Activated naive CD8-positive, alpha-beta T cell (primary cell): ENCODE data around the gene EEIG1.

Source experiments
- H3K27ac Mint-ChIP-seq: one replicate; pipeline ENCODE4 v1.8.0; 2021; ENCODE audit warnings: mixed read lengths
- H3K27me3 Mint-ChIP-seq: one replicate; pipeline ENCODE4 v1.8.0; 2021; ENCODE audit warnings: mixed read lengths
- H3K36me3 Mint-ChIP-seq: one replicate; pipeline ENCODE4 v1.8.0; 2021; ENCODE audit warnings: mixed read lengths
- H3K4me1 Mint-ChIP-seq: one replicate; pipeline ENCODE4 v1.8.0; 2021; ENCODE audit warnings: low read depth, mixed read lengths
- H3K4me3 Mint-ChIP-seq: one replicate; pipeline ENCODE4 v1.8.0; 2021; ENCODE audit warnings: mild to moderate bottlenecking, mixed read lengths
- H3K9me3 Mint-ChIP-seq: one replicate; pipeline ENCODE4 v1.8.0; 2021; ENCODE audit warnings: low read depth, mixed read lengths

Gene EEIG1

DNA sequence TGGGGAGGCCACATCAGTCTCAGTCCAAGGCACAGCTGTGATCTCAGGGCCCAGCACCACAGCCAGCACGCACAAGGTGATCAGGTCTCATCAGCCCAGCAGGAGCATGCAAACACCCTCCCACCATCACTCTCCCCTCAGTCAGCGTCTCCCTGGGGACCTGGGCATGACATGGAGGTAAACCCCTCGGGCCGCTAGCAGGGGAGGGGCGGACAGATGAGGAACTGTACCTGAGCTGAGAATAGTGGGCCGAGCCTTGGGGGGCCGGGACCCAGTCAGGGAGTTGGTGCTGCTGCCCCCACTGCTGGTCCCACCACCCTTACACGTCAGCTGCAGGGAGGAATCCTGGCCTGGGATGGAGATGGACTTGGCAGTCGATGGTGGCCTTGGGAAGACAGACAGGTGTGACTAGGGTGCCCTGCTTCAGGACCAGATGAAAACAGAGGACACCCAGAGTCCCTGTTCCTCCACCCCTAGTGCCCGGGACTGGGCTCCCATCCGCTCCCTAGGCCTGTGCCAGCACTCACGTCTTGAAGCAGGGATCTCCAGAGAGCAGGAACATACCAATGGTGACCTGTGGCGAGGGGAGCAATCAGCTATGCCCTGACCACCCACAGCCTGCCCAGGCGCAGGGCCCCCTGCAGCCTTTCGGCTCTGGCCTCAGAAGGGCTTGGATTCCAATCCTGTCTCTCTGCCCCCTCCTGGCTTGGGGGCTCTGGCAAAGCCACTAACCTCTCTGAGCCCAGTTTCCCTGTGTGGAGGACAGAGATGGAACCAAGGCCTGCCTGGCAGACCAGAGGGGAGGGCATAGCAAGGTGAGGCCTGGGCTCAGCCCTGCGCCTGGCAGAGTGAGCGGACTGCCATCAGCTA is 32.7 kb downstream of the EEIG1 start:
- peaks cover 1% of the 10 kb centered on the region for H3K36me3 Mint-ChIP-seq
- no peak overlapping the region for H3K4me3 Mint-ChIP-seq
- H3K9me3 Mint-ChIP-seq: no peaks in the 10 kb centered on the region
- peaks cover 71% of the 10 kb centered on the region for H3K4me1 Mint-ChIP-seq
- no peaks in the 10 kb centered on the region for H3K27me3 Mint-ChIP-seq
- peak overlapping the region; percentile 88 for H3K27ac Mint-ChIP-seq

DNA sequence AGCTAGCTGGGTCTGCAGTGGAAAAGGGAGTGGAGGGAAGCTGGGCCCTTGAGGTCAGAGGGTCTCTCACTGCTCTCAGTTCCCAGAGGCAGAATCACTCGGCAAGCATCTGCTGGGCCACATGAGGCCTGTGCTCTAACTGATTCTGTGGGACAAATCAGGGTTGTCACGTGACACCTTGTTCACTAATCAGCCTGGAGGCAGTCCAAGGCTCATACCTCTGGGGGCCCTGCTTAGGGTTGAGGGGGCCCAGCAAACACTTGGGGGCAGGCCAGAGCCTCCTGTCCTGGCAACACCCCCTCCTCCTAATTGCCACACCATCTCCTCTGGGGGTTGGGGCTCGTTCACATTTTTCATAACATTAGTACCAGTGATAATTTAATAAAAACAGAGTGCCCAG is 34.1 kb downstream of the EEIG1 start:
- Mint-ChIP-seq H3K4me1 (peaks cover 62% of the 10 kb centered on the region), H3K36me3 (no peaks in the 10 kb centered on the region), H3K4me3 (no peak overlapping the region), H3K9me3 (no peaks in the 10 kb centered on the region), H3K27me3 (no peaks in the 10 kb centered on the region), H3K27ac (peak overlapping the region; percentile 88)

- H3K36me3 Mint-ChIP-seq: no peaks in the 10 kb centered on the region
- H3K4me3 Mint-ChIP-seq: no peak overlapping the region
- no peaks in the 10 kb centered on the region for H3K27me3 Mint-ChIP-seq
- peaks cover 58% of the 10 kb centered on the region for H3K4me1 Mint-ChIP-seq
- H3K27ac Mint-ChIP-seq: peak overlapping the region; percentile 54
- H3K9me3 Mint-ChIP-seq: no peaks in the 10 kb centered on the region
Measured at GRCh38 chr9:127945942-127946341, 34.8 kb downstream of the EEIG1 start.

DNA sequence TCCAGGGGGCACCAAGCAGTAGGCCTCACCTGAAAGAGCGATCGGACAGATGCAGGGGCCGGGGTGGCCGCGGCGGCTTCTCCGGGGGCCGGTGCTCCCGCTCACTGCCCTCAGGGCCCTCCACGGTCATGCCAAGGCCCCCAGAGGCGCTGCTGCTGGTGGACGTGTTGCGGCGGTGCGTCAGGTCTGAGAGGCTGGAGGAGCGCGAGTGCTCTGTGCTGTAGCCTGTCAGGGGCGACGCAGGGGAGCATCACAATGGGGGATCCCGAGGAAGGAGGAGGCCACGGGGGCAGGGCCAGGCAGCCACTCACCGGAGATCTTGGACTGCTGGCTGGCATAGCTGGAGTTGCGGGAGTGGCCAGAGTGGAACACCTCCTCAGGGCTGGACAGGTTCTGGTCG is 35.5 kb downstream of the EEIG1 start:
- Mint-ChIP-seq H3K9me3 (no peaks in the 10 kb centered on the region), H3K27ac (peak overlapping the region; percentile 78), H3K4me3 (no peak overlapping the region), H3K27me3 (no peaks in the 10 kb centered on the region), H3K36me3 (no peaks in the 10 kb centered on the region), H3K4me1 (peaks cover 55% of the 10 kb centered on the region)

GRCh38 chr9:127944586-127945218 is 36.1 kb downstream of the EEIG1 start:
- peak overlapping the region; percentile 78 for H3K27ac Mint-ChIP-seq
- peaks cover 49% of the 10 kb centered on the region for H3K4me1 Mint-ChIP-seq
- H3K9me3 Mint-ChIP-seq: no peaks in the 10 kb centered on the region
- H3K36me3 Mint-ChIP-seq: no peaks in the 10 kb centered on the region
- H3K4me3 Mint-ChIP-seq: peak overlapping the region; percentile 7
- H3K27me3 Mint-ChIP-seq: no peaks in the 10 kb centered on the region

DNA sequence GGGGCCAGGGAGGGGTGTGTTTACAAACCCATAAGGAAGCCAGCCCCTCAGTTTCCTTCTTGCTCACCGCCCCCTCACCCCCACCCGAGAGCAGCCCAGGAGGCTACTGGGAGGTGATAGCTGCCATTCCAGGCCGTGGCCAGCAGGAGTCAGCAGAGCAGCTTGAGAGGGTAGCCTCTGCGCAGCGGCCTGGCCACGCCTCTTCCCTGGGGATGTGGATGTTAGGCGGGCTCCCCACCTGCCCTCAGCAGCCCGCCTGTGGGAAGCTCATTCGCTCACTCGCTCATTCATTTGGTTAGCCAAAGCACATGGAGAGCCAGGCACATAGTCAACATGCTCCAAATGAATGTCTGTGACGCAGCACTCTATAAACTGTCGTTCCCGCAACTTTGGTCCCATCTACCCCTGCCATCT is 37.1 kb downstream of the EEIG1 start:
- H3K27ac Mint-ChIP-seq: peak overlapping the region; percentile 87
- H3K27me3 Mint-ChIP-seq: no peaks in the 10 kb centered on the region
- H3K36me3 Mint-ChIP-seq: no peaks in the 10 kb centered on the region
- no peaks in the 10 kb centered on the region for H3K9me3 Mint-ChIP-seq
- no peak overlapping the region for H3K4me3 Mint-ChIP-seq
- peaks cover 45% of the 10 kb centered on the region for H3K4me1 Mint-ChIP-seq

- Mint-ChIP-seq H3K9me3 (no peaks in the 10 kb centered on the region), H3K4me1 (peaks cover 44% of the 10 kb centered on the region), H3K27me3 (no peaks in the 10 kb centered on the region), H3K36me3 (no peaks in the 10 kb centered on the region), H3K27ac (peak overlapping the region; percentile 92), H3K4me3 (no peak overlapping the region)
Measured at GRCh38 chr9:127943011-127943662, 37.7 kb downstream of the EEIG1 start.

DNA sequence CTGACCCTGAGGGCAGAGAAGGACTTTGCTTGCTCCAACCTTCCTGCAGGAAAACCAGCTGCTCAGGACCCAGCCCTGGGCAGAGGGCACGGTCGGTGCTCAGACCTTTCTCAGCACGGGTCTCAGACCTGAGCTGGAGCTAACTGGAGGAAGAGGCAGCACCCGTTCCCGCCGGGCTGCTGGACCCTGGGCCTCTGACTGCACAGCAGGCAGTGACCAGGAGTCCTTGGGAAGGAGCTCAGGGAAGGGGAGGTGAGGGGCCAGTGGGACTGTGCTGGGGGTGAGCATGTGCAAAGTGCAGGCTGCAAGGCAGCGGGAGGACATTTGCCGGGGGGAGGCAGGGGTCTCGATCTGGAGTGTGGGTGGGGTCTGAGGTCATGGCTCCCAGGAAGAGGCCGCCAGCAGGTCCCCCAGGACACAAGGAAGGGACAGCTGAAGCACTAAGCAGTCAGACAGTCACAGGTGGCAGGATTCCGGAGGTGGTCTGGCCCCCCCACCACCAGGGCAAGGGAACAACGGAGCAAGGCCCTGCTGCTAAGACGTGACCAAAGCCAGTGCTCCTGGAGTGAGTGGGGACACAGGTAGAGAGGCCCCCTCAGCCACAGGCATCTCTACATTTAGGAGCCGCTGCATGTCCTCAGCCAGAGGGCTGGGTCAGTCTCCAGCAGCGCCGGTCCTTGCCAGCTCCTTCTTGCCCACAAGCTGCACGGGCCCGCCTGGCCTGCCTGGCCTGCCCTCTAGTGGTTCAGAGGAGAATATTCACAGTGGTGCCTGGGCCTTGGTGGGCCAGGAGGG is 38.4 kb downstream of the EEIG1 start:
- Mint-ChIP-seq H3K27ac (peak overlapping the region; percentile 92), H3K4me1 (peaks cover 41% of the 10 kb centered on the region), H3K4me3 (no peak overlapping the region), H3K36me3 (no peaks in the 10 kb centered on the region), H3K9me3 (no peaks in the 10 kb centered on the region), H3K27me3 (no peaks in the 10 kb centered on the region)

DNA sequence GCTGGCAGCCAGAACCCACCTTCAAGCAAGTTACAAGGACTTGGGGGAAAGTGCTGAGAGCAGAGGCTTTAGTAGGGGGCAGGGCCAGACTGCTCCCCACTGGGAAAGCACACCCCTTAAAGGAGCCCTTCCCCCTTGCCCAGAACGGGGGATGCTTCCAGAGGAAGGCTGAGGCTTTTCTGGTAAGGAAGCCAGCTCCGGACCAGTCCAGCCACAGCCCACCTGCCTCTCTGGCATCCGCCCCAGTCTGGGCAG is 38.9 kb downstream of the EEIG1 start:
- Mint-ChIP-seq H3K9me3 (no peaks in the 10 kb centered on the region), H3K27ac (no peak overlapping the region), H3K36me3 (no peaks in the 10 kb centered on the region), H3K27me3 (no peaks in the 10 kb centered on the region), H3K4me1 (peaks cover 41% of the 10 kb centered on the region), H3K4me3 (no peak overlapping the region)

DNA sequence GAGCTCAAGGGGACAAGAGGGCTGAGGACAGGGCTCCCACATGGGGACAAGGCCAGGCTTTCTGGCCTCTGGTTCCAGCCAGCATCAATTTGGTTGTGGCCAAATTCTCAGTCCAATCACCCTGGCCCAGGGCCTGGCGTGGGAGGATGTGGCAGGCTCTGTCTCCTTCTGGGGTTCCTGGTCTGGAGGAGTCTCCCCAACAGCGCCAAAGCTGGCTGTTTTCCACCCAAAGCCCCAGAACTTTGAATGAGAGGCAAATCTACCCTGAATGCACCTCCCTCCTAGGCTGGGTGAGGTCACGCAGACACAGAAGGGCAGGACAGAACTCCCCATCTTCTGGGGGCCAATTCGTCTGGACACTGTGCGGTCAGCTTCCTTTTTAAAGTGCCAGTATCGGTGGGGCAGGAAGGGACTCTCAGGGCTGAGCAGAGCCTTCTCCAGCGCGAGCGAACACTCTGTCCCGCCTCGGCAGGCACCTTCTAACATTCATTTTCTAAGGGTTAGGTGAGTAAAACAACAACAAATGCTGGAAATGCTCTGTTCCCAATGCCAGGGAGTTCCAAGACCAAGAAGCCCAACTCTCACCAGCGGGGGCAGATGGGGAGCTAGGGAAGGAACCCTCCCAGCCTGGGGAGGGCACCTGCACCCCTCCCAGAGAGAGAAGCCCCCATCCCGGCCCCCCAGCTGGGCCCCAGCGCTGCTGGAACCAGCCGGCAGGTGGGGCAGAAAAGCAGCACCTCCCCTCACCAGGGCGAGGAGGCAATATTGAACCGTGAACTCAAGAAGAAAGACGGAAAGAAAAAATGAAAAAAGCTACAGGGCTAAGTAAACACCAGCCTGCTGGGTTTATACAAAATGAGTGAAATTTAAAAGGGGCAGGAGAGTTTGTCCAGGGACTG is 39.5 kb downstream of the EEIG1 start:
- H3K4me3 Mint-ChIP-seq: no peak overlapping the region
- peaks cover 44% of the 10 kb centered on the region for H3K4me1 Mint-ChIP-seq
- H3K36me3 Mint-ChIP-seq: peaks cover under 1% of the 10 kb centered on the region
- H3K27ac Mint-ChIP-seq: peak overlapping the region; percentile 61
- no peaks in the 10 kb centered on the region for H3K27me3 Mint-ChIP-seq
- no peaks in the 10 kb centered on the region for H3K9me3 Mint-ChIP-seq

DNA sequence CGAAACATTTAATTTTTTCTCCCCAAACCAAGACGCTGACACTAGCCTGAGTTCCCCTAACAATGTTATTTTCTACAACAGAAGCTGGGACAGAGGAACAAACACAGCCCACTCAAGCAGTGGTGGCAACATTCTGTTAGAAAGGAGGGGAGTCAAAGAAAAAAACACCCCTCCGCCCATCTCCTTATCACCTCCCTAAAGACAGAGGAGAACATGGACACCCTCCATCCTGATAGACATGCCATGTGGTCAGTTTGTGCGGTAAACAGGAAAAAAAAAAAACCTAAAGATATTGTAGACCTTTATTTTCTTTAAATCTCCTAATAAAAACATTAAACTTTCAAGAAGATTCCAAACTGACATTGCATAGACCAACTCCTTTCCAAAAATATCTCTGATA is 40.2 kb downstream of the EEIG1 start:
- H3K4me3 Mint-ChIP-seq: no peak overlapping the region
- peak overlapping the region; percentile 61 for H3K27ac Mint-ChIP-seq
- no peaks in the 10 kb centered on the region for H3K9me3 Mint-ChIP-seq
- peaks cover 7% of the 10 kb centered on the region for H3K36me3 Mint-ChIP-seq
- H3K27me3 Mint-ChIP-seq: no peaks in the 10 kb centered on the region
- H3K4me1 Mint-ChIP-seq: peaks cover 49% of the 10 kb centered on the region

GRCh38 chr9:127938298-127938690 is 42.5 kb downstream of the EEIG1 start:
- no peak overlapping the region for H3K27ac Mint-ChIP-seq
- peaks cover 7% of the 10 kb centered on the region for H3K36me3 Mint-ChIP-seq
- H3K27me3 Mint-ChIP-seq: no peaks in the 10 kb centered on the region
- no peak overlapping the region for H3K4me3 Mint-ChIP-seq
- H3K4me1 Mint-ChIP-seq: peaks cover 43% of the 10 kb centered on the region
- no peaks in the 10 kb centered on the region for H3K9me3 Mint-ChIP-seq

DNA sequence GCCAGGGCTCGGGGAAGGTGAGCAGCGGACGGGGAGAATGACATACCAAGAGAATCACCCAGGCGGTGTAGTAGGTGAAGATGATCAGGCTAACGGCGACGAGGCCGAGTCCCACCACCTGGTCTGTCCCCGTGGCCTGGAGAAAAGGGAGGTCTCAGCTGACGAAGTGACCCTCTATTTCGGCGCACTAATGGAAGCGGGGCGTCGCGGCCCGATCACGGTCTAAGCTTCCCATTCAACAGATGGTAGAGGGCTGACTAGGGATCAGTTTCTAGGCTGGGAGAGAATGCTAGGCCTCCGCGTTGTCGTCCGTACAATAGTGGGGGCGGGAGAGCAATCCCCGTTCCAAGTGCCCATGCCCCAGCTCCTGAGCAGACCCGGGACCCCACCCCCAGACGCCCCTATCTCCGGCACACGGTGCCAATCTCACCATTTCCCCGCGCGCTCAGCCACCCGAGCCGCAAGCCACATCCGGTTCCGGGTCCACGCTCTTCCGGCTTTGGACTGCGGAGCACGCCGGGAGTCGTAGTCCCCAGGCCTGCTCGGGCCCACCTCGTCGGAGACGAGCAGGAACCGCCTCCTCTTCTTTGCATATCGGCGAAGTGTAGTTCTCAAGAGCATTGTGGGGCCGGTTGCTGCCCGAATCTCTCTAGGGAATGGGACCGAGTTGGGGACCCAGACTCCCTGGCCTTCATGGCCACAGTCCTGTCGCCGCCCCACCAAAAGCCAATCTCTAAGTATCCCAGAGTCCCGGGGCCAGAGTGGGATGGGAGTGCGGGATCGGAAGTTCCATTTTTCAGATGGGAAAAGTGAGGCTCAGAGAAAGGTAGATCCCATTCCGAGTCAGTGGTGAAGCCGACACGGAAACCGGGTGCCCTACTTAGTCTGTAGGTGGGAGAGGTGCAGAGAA is 43.1 kb downstream of the EEIG1 start, which contains the start of gene DPM2:
TSS of gene DPM2 (minus strand) at position 467 of the 910 bp plus-strand sequence. CDS start at position 433, 34 bp downstream.
- peak within 1 kb of the TSS; percentile 97 for H3K27ac Mint-ChIP-seq
- peaks cover 7% of the 10 kb centered on the region for H3K36me3 Mint-ChIP-seq
- peaks cover 43% of the 10 kb centered on the region for H3K4me1 Mint-ChIP-seq
- H3K27me3 Mint-ChIP-seq: no peaks in the 10 kb centered on the region
- H3K4me3 Mint-ChIP-seq: peak within 1 kb of the TSS; percentile 98
- no peaks in the 10 kb centered on the region for H3K9me3 Mint-ChIP-seq
